Measurements from ENCODE around the gene GOLGA5. TPM values are rescaled to one million over a fixed set of nuclear protein-coding genes. Genes with fewer than 3 reads are reported as not detected.
"Not testable (repeated sequence)": the region's sequence is repeated elsewhere in the genome, so short reads cannot be mapped to it uniquely, and the experiment has no call there.

The GOLGA5 gene
- total RNA-seq, 6 experiments from 2014 or later, result 20.0 to 35.6 (median 28.8) TPM

- DNase-seq (no peak), ATAC-seq (peak in 1 of 4 donors; percentile 6)
- Histone ChIP-seq H3K4me3 (no peak overlapping the region), H3K4me1 (peaks cover 0 to 48% (median 16%) of the 10 kb centered on the region in 4 donors), H3K27ac (no peak overlapping the region), H3K36me3 (peaks cover 0 to 5% (median 1%) of the 10 kb centered on the region in 4 donors), H3K27me3 (no peaks in the 10 kb centered on the region), H3K9me3 (no peaks in the 10 kb centered on the region)
- TF ChIP-seq POLR2A (IDR thresholded peaks at IDR 0.05), result no peak
- TF ChIP-seq CTCF (IDR thresholded peaks at IDR 0.05), result no peak
- intact Hi-C loops (cut with DNase I), result no loop called here
- WGBS (ENCODE audit: insufficient coverage, low coverage, low lambda C conversion rate, missing lambda C conversion rate), result 35% methylated on average over 3 of the region's 3 CpGs
Measured at GRCh38 chr14:92800525-92800924, 6.4 kb downstream of the GOLGA5 start.

DNA sequence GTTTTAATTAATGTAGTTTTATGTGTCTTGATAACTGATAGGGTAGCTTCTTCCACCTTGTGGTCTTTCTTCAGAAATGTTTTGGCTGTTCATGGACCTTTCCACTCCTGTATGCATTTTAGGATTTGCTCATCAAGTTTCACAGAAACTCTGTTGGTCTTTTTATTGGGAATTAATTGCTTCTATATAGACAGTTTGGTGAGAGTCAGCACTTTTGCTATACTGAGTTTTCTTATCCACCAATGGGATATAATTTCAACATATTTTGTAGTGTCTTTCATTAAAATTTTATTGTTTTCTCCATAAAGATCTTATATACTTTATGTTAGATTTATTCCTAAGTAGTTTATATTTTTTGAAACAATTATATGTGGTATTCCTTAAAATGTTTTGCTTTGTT, 7.8 kb downstream of the GOLGA5 start:
- no peaks in the 10 kb centered on the region for H3K9me3 ChIP-seq
- H3K36me3 ChIP-seq, result peaks cover 0 to 13% (median 4%) of the 10 kb centered on the region in 4 donors
- no peak overlapping the region for H3K4me3 ChIP-seq
- intact Hi-C loops (cut with DNase I), result no loop called here
- TF ChIP-seq POLR2A (IDR thresholded peaks at IDR 0.05) (no peak), CTCF (IDR thresholded peaks at IDR 0.05) (no peak)
- no peak overlapping the region for H3K27ac ChIP-seq
- peaks cover 0 to 41% (median 13%) of the 10 kb centered on the region in 4 donors for H3K4me1 ChIP-seq
- H3K27me3 ChIP-seq, result no peaks in the 10 kb centered on the region
- ATAC-seq (no peak), DNase-seq (no peak)

DNA sequence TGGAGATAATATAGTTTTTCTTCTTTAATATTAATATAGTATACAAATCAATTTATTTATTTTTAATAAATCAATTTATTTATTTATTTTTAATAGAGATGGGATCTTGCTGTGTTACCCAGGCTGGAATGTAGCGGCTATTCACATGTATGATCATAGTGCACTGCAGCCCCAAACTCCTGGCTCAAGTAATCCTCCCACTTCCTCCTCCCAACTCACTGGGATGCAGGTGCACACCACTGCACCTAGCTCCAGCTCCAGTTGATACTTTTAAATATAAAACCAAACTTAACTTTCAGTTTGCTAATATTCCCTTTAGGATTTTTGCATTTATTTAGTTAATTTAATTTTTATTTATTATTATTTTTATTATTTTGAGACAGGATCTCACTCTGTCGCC, 8.6 kb downstream of the GOLGA5 start:
- Histone ChIP-seq H3K27me3 (no peaks in the 10 kb centered on the region), H3K27ac (no peak overlapping the region), H3K4me1 (peaks cover 0 to 34% (median 10%) of the 10 kb centered on the region in 4 donors), H3K36me3 (peaks cover 0 to 16% (median 8%) of the 10 kb centered on the region in 4 donors), H3K9me3 (no peaks in the 10 kb centered on the region), H3K4me3 (no peak overlapping the region)
- intact Hi-C loops (cut with DNase I), result no loop called here
- 100% methylated on average over 2 of the region's 2 CpGs for WGBS (ENCODE audit: insufficient coverage, low coverage, low lambda C conversion rate, missing lambda C conversion rate)
- DNase-seq, result no peak
- ATAC-seq, result no peak
- TF ChIP-seq CTCF (IDR thresholded peaks at IDR 0.05) (no peak), POLR2A (IDR thresholded peaks at IDR 0.05) (no peak)

DNA sequence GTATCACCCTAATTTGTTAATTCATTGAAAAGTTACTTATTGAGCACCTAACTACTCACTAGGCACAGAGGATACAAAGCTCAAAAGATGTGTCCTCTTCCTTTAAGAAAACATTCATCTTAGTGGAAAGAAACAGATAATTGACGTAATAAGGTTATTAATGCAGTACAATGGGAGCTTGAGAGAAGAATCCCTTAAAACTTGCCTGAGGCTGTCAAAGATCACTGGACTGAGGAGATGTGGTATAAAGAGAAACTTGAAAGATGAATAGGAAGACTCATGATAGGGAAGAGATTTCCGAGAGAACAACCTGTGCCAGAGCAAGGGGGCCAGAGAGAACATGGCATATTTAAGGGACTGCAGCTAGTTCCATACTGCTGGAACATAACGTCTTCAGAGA, 19.1 kb downstream of the GOLGA5 start:
- Histone ChIP-seq H3K27ac (no peak overlapping the region), H3K9me3 (no peaks in the 10 kb centered on the region), H3K4me3 (no peak overlapping the region), H3K4me1 (no peaks in the 10 kb centered on the region), H3K36me3 (peaks cover 0 to 99% (median 54%) of the 10 kb centered on the region in 4 donors), H3K27me3 (no peaks in the 10 kb centered on the region)
- ATAC-seq, result no peak
- no peak for DNase-seq
- intact Hi-C loops (cut with DNase I), result no loop called here
- 88% methylated on average over 3 of the region's 3 CpGs for WGBS (ENCODE audit: insufficient coverage, low coverage, low lambda C conversion rate, missing lambda C conversion rate)
- TF ChIP-seq POLR2A (IDR thresholded peaks at IDR 0.05) (no peak), CTCF (IDR thresholded peaks at IDR 0.05) (no peak)

DNA sequence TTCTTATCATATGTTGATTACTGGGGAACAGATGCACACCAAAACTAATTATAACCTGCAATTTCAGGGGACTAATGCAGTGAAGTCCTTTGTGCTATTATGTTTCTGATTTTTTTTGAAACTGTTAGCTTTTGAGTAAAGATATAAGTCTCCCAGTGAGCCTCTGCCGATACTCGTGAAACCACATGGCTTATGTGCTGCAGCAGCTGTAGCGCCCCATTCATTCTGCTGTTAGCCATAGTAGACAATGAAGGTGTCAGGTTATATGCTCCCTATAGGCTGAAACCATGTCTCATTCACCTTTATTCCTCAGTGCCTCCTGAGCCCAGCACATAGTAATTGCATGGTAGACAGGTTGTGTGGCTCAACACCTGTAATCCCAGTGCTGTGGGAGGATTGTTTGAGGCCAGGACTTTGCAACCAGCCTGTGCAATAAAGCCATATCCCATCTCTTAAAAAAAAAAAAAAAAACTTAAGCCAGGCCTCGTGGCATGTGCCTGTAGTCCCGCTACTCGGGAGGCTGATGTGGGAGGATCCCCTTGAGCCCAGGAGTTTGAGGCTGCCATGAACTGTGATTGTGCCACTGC, 25.0 kb downstream of the GOLGA5 start:
- Histone ChIP-seq H3K4me1 (no peaks in the 10 kb centered on the region), H3K9me3 (no peaks in the 10 kb centered on the region), H3K4me3 (no peak overlapping the region), H3K36me3 (peaks cover 2 to 83% (median 47%) of the 10 kb centered on the region in 4 donors), H3K27ac (no peak overlapping the region), H3K27me3 (no peaks in the 10 kb centered on the region)
- WGBS (ENCODE audit: insufficient coverage, low coverage, low lambda C conversion rate, missing lambda C conversion rate), result 91% methylated on average over 6 of the region's 6 CpGs
- no peak for TF ChIP-seq POLR2A (IDR thresholded peaks at IDR 0.05)
- TF ChIP-seq CTCF (IDR thresholded peaks at IDR 0.05), result no peak
- DNase-seq (no peak), ATAC-seq (no peak)
- intact Hi-C loops (cut with DNase I), result no loop called here

GRCh38 chr14:92819680-92820535, 25.8 kb downstream of the GOLGA5 start:
- H3K9me3 ChIP-seq; H3K4me3 ChIP-seq; H3K4me1 ChIP-seq; DNase-seq; H3K27me3 ChIP-seq; intact Hi-C loops (cut with DNase I): not testable (repeated sequence)
- Histone ChIP-seq H3K36me3 (peaks cover 5 to 83% (median 51%) of the 10 kb centered on the region in 4 donors), H3K27ac (peak overlapping the region in 1 of 3 donors; percentile 13)
- WGBS (ENCODE audit: insufficient coverage, low coverage, low lambda C conversion rate, missing lambda C conversion rate), result 62% methylated on average over 13 of the region's 13 CpGs
- ATAC-seq, result peak in 1 of 4 donors; percentile 14

All from right lobe of liver (tissue), 6 donors.